HG02938 (cell line): ENCODE data around the gene CFAP119.

Experiments used
- ATAC-seq: cut with Tn5 transposase; IDR thresholded peaks from one replicate; pipeline ENCODE4 v1.9.1; 2021; ENCODE audit warnings: mild to moderate bottlenecking, moderate library complexity; ENCODE audit not compliant: unreplicated experiment

The CFAP119 gene

GRCh38 chr16:30782486-30783279 is 20.8 kb upstream of the CFAP119 start:
- no peak for ATAC-seq

GRCh38 chr16:30780549-30780948 is 18.7 kb upstream of the CFAP119 start:
- ATAC-seq = no peak

- ATAC-seq = no peak
These were observed 18.2 kb upstream of the CFAP119 start for GRCh38 chr16:30780021-30780420.

- ATAC-seq = no peak
These were observed 17.7 kb upstream of the CFAP119 start for GRCh38 chr16:30779596-30779995.

- ATAC-seq = no peak
These were observed 16.8 kb upstream of the CFAP119 start for GRCh38 chr16:30778549-30779244.

- ATAC-seq = no peak
These were observed 15.9 kb upstream of the CFAP119 start for GRCh38 chr16:30777591-30778297.

- ATAC-seq = peak; percentile 60
These were observed 13.7 kb upstream of the CFAP119 start for GRCh38 chr16:30775392-30776188.

- ATAC-seq = no peak
These were observed 13.2 kb upstream of the CFAP119 start for GRCh38 chr16:30775131-30775391.

GRCh38 chr16:30774367-30775130 is 12.7 kb upstream of the CFAP119 start:
- ATAC-seq = no peak

GRCh38 chr16:30773826-30774225 is 12.0 kb upstream of the CFAP119 start:
- ATAC-seq = no peak

GRCh38 chr16:30771726-30772125 is 9.9 kb upstream of the CFAP119 start:
- ATAC-seq = no peak

GRCh38 chr16:30769379-30770089 is 7.7 kb upstream of the CFAP119 start:
- ATAC-seq = no peak

- ATAC-seq = no peak
These were observed 6.8 kb upstream of the CFAP119 start for GRCh38 chr16:30768583-30769181.

GRCh38 chr16:30767767-30768465 is 6.1 kb upstream of the CFAP119 start:
- ATAC-seq = no peak

GRCh38 chr16:30766933-30767284 is 5.0 kb upstream of the CFAP119 start:
- no peak for ATAC-seq

- ATAC-seq = no peak
These were observed 4.5 kb upstream of the CFAP119 start for GRCh38 chr16:30766206-30766932.

GRCh38 chr16:30764816-30765465 is 3.1 kb upstream of the CFAP119 start:
- no peak for ATAC-seq

GRCh38 chr16:30764086-30764485 is 2.2 kb upstream of the CFAP119 start:
- ATAC-seq = no peak
